ENCODE results near the gene FRMD3. TPM values are rescaled to one million over a fixed set of nuclear protein-coding genes. Genes with fewer than 3 reads are reported as not detected.
A peak's percentile ranks its signal among the peaks of the same experiment; 100 is the strongest.

The FRMD3 gene
- total and polyA plus RNA-seq, 10 donors: 0.82 to 45.8 (median 18.9) TPM

DNA sequence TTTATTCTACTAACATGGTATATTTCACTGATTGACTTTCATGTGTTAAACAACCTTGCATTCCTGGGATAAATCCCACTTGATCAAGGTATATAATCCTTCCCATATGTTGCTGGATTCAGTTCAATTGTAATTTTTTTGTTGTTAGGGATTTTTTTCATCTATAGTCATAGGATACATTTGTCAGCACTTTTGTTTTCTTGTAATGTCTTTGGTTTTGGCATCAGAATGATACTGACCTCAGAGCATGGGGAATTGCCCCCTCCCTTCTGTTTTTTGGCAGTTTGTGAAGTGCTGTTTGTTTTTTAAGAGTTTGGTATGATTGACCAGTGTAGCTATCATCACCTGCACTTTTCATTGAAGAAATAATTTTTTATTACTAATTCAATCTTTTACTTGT is 298.5 kb downstream of the FRMD3 start:
- Histone ChIP-seq H3K27ac (no peak overlapping the region), H3K27me3 (replicated peaks in 1 of 7) (no peaks in the 10 kb centered on the region), H3K36me3 (peaks cover 0 to 16% (median 3%) of the 10 kb centered on the region in 6 donors), H3K9me3 (peaks cover 0 to 10% (median 0%) of the 10 kb centered on the region in 8 donors), H3K4me1 (peaks cover 0 to 15% (median 5%) of the 10 kb centered on the region in 6 donors), H3K4me3 (no peak overlapping the region)
- TF ChIP-seq POLR2A (IDR thresholded peaks at IDR 0.05) (no peak), POLR2AphosphoS5 (IDR thresholded peaks at IDR 0.05) (no peak), CTCF (IDR thresholded peaks at IDR 0.05 in 8 of 11, conservative IDR thresholded peaks at IDR 0.05 in 3 of 11) (no peak)
- DNase-seq: no peak
- intact Hi-C loops (cut with DNase I; ENCODE audit: low total_unique reads): no loop called here

DNA sequence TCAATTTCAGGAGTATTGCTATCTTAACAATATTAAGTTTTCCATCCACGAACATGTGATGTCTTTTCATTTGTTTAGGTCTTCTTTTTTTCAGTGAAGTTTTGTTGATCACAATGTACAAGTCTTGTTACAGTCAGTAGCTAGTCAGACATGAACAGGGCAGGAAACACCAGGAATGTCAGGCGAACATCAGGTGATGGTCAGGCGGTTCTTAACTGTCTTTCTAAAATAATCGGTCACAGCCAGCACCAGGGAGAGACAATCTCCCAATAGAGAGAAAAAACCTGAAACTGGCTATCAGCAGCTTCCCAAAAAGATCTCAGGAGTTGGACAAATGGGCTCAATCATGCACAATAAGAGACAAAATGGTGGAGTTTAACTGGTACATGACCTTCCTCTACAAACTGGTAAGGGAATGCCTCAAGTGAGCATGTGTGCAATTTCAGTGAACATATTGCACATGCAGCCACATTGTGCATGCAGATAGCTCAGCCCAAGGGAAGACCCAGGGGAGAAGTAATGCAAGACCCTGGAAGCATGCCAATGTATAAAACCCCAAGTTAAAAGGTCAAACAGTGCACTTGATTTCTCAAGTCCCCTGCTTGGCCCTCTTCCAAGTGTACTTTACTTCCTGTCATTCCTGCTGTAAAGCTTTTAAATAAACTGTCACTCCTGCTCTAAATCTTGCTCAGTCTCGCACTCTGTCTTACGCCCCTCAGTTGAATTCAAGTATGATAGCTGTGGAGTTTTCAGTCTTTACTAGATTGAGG is 299.1 kb downstream of the FRMD3 start:
- WGBS, 5 donors: 73 to 77% (median 74%) methylated on average over 6 of the region's 6 CpGs
- H3K9me3 ChIP-seq: peaks cover 0 to 10% (median 0%) of the 10 kb centered on the region in 8 donors
- no peak overlapping the region for H3K27ac ChIP-seq
- H3K4me1 ChIP-seq: peaks cover 0 to 15% (median 5%) of the 10 kb centered on the region in 6 donors
- no peak overlapping the region for H3K4me3 ChIP-seq
- TF ChIP-seq POLR2AphosphoS5 (IDR thresholded peaks at IDR 0.05) (peak in 1 of 3 donors; percentile 54), POLR2A (IDR thresholded peaks at IDR 0.05) (no peak)
- H3K27me3 ChIP-seq (replicated peaks in 1 of 7): no peaks in the 10 kb centered on the region
- H3K36me3 ChIP-seq: peaks cover 0 to 16% (median 3%) of the 10 kb centered on the region in 6 donors
- intact Hi-C loops (cut with DNase I; ENCODE audit: low total_unique reads): no loop called here
- no peak for DNase-seq

- Histone ChIP-seq H3K36me3 (no peaks in the 10 kb centered on the region), H3K4me1 (peaks cover 0 to 15% (median 5%) of the 10 kb centered on the region in 6 donors), H3K4me3 (no peak overlapping the region), H3K27ac (no peak overlapping the region), H3K9me3 (no peaks in the 10 kb centered on the region), H3K27me3 (replicated peaks in 1 of 7) (no peaks in the 10 kb centered on the region)
- DNase-seq: no peak
- TF ChIP-seq POLR2AphosphoS5 (IDR thresholded peaks at IDR 0.05) (no peak), CTCF (IDR thresholded peaks at IDR 0.05 in 8 of 11, conservative IDR thresholded peaks at IDR 0.05 in 3 of 11) (no peak), POLR2A (IDR thresholded peaks at IDR 0.05) (no peak)
- WGBS, 5 donors: 87 to 98% (median 88%) methylated on average over 4 of the region's 4 CpGs
- intact Hi-C loops (cut with DNase I; ENCODE audit: low total_unique reads): no loop called here
These were observed 302.0 kb downstream of the FRMD3 start for GRCh38 chr9:83236029-83236696.

DNA sequence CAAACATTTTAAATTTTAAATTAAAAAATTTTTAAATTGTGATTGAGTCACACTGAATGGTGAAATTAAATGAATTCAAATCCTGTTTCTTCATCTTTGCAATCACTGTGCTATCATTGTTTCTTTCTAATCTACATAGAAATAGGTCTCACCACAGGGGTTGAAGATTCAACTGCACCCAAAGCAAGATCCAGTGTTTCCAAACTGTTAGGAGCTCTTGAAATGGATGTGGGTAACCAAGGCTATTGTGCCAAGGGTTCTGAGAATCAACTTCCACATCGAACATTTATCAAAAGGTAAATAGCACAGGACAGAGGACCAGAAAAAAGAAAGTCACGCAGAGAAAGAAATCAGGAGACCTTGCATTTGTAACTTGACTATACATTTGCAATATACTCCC is 302.7 kb downstream of the FRMD3 start:
- Histone ChIP-seq H3K4me1 (peaks cover 0 to 15% (median 5%) of the 10 kb centered on the region in 6 donors), H3K9me3 (no peaks in the 10 kb centered on the region), H3K36me3 (no peaks in the 10 kb centered on the region), H3K27ac (no peak overlapping the region), H3K27me3 (replicated peaks in 1 of 7) (no peaks in the 10 kb centered on the region), H3K4me3 (no peak overlapping the region)
- DNase-seq: no peak
- intact Hi-C loops (cut with DNase I; ENCODE audit: low total_unique reads): no loop called here
- no peak for TF ChIP-seq POLR2AphosphoS5 (IDR thresholded peaks at IDR 0.05)
- no peak for TF ChIP-seq POLR2A (IDR thresholded peaks at IDR 0.05)
- TF ChIP-seq CTCF (IDR thresholded peaks at IDR 0.05 in 8 of 11, conservative IDR thresholded peaks at IDR 0.05 in 3 of 11): no peak
- WGBS, 5 donors: 83 to 91% (median 90%) methylated on average over 2 of the region's 2 CpGs
